CD8-positive, alpha-beta memory T cell (primary cell): ENCODE data around the gene IL6ST. TPM values are rescaled to one million over a fixed set of nuclear protein-coding genes. Genes with fewer than 3 reads are reported as not detected.

ENCODE experiments used
- CTCF ChIA-PET: fragments of 350-600 bp; sonication (Branson Sonifier 250); formaldehyde crosslinking; loops from one replicate; lab custom pipeline; 2021; ENCODE audit warnings: antibody characterized with exemption; lab: Charles Lee
- POLR2A ChIA-PET: fragments of 350-600 bp; sonication (Branson Sonifier 250); formaldehyde crosslinking; loops from one replicate; lab custom pipeline; 2021; ENCODE audit warnings: antibody characterized with exemption; lab: Charles Lee
- DNase-seq, 5 donors: peaks; one replicate each; pipeline versions ENCODE4 v3.0.0 to v3.0.0-alpha.2; 2020 to 2022; ENCODE audit warnings: mixed read lengths in 1 of 5
- H3K27ac ChIP-seq: one replicate; pipeline ENCODE4 v1.7.0; 2013; ENCODE audit warnings: low read depth, mild to moderate bottlenecking, low read length, moderate library complexity
- H3K27me3 ChIP-seq: 2 replicates; pipeline ENCODE4 v1.7.0; 2013; ENCODE audit warnings: low read length, mild to moderate bottlenecking; ENCODE audit not compliant: insufficient read depth, poor library complexity, severe bottlenecking
- H3K36me3 ChIP-seq: 2 replicates; pipeline ENCODE4 v1.7.0; 2013; ENCODE audit warnings: mild to moderate bottlenecking, low read length, moderate library complexity; ENCODE audit not compliant: insufficient read depth
- H3K4me1 ChIP-seq: 2 replicates; pipeline ENCODE4 v1.7.0; 2013; ENCODE audit warnings: mild to moderate bottlenecking, low read length, moderate library complexity; ENCODE audit not compliant: insufficient read depth
- H3K4me3 ChIP-seq: 2 replicates; pipeline ENCODE4 v1.7.0; 2013; ENCODE audit warnings: mild to moderate bottlenecking, low read length
- H3K9me3 ChIP-seq: 2 replicates; pipeline ENCODE4 v1.7.0; 2013; ENCODE audit warnings: mild to moderate bottlenecking, low read length
- H3K27ac Mint-ChIP-seq, 8 donors: one replicate each; pipeline ENCODE4 v1.8.0; 2020 to 2021; ENCODE audit warnings: mixed read lengths in 8 of 8, mild to moderate bottlenecking in 6 of 8, inconsistent platforms in 3 of 8, moderate library complexity in 3 of 8
- H3K27me3 Mint-ChIP-seq, 2 donors: one replicate each; pipeline ENCODE4 v1.8.0; 2020 to 2021; ENCODE audit warnings: mixed read lengths in 2 of 2, mild to moderate bottlenecking in 1 of 2, moderate library complexity in 1 of 2
- H3K36me3 Mint-ChIP-seq, 3 donors: one replicate each; pipeline ENCODE4 v1.8.0; 2020 to 2021; ENCODE audit warnings: mixed read lengths in 3 of 3, inconsistent platforms in 1 of 3, mild to moderate bottlenecking in 1 of 3
- H3K4me1 Mint-ChIP-seq, 3 donors: one replicate each; pipeline ENCODE4 v1.8.0; 2020 to 2021; ENCODE audit warnings: mixed read lengths in 3 of 3, inconsistent platforms in 1 of 3, mild to moderate bottlenecking in 1 of 3
- H3K4me3 Mint-ChIP-seq, 7 donors: one replicate each; pipeline ENCODE4 v1.8.0; 2020 to 2021; ENCODE audit warnings: mixed read lengths in 7 of 7, mild to moderate bottlenecking in 6 of 7, moderate library complexity in 4 of 7, inconsistent platforms in 2 of 7
- H3K9me3 Mint-ChIP-seq, 5 donors: one replicate each; pipeline ENCODE4 v1.8.0; 2020 to 2022; ENCODE audit warnings: mixed read lengths in 5 of 5, mild to moderate bottlenecking in 3 of 5, moderate library complexity in 2 of 5, inconsistent platforms in 1 of 5
- polyA plus RNA-seq: library from polyadenylated mRNA; unstranded; fragments of 300-500 nt; fragmentation: Illumina TruSeq; gene quantifications from one replicate; pipeline ENCODE4 v1.2.3, GENCODE V29; 2021
- total RNA-seq, 2 experiments: library from RNA; stranded (reverse); gene quantifications; one replicate each; pipeline ENCODE4 v1.2.3, GENCODE V29; 2021

IL6ST gene
- total and polyA plus RNA-seq, 3 experiments from 2014 or later = 18.1 to 60.0 (median 52.2) TPM

DNA sequence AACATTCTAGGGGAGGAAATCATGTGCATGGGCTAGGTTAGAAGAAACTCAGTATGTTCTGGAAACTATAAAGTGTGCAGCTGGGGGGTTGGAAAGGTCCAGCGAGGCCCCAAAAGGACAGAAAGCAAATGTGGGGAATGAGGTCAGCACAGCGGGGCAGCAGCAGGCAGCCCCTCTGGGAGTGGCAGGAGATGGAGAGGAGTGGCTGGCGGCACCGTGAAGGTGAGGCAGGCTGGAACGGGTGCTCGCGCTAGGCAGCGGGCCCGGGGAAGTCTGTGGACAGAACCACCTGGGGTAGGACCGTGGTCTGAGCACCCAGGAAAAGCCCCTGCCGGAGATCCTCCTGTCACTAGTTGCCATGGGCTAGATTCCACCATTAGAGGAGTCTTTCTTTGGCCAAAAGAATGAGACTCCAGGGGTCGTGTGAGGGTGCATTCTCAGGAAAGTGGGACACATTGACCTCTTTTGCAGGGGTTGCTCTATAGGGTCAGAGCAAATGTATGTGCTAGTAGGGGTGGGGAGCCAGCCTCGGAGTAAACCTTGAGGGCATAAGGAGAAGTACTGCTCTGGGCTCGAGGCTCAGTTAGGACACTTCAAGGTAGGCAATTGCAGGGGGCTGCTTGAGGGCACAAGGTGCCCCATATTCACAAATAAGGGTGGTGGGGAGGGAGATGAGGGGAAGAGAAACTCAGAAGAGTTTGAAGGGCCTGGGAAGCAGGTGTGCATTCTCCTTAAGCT lies 61.2 kb downstream of the IL6ST start:
- H3K27ac Mint-ChIP-seq = peak overlapping the region in 2 of 8 donors; percentile 12 to 15
- no peaks in the 10 kb centered on the region for H3K4me1 ChIP-seq
- H3K27ac ChIP-seq = no peak overlapping the region
- H3K4me3 Mint-ChIP-seq = no peak overlapping the region
- H3K36me3 Mint-ChIP-seq = peaks cover 0 to 7% (median 0%) of the 10 kb centered on the region in 3 donors
- no peaks in the 10 kb centered on the region for H3K4me1 Mint-ChIP-seq
- no peak overlapping the region for H3K4me3 ChIP-seq
- no peak for DNase-seq
- H3K9me3 Mint-ChIP-seq = no peaks in the 10 kb centered on the region
- no peaks in the 10 kb centered on the region for H3K36me3 ChIP-seq
- no peaks in the 10 kb centered on the region for H3K27me3 ChIP-seq
- peaks cover 0 to 2% of the 10 kb centered on the region in 2 donors for H3K27me3 Mint-ChIP-seq
- POLR2A ChIA-PET = no interaction called here
- CTCF ChIA-PET = interaction anchor here (1.0 kb wide), 1 partner anchor 904 kb away, joined by 3 read pairs; no protein-coding TSS in a partner anchor
- no peaks in the 10 kb centered on the region for H3K9me3 ChIP-seq

DNA sequence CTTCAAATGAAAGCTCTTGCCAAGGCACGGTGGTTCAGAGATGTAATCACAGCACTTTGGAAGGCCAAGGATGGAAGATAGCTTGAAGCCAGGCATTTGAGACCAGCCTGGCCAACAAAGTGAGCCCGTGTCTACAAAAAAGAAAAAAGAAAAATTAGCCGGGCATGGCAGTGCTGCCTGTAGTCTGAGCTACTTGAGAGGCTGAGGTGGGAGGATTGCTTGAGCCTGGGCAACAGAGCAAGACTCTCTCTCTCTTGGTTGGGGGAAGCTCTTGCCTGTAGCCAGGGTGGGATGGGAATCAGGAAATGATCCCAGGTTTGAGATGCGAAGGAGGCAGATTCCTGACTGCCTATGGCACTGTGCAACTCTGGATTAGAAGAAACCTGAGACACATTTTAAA lies 62.1 kb downstream of the IL6ST start:
- Histone ChIP-seq H3K9me3 (no peaks in the 10 kb centered on the region), H3K27ac (no peak overlapping the region), H3K4me1 (no peaks in the 10 kb centered on the region), H3K4me3 (no peak overlapping the region), H3K27me3 (no peaks in the 10 kb centered on the region), H3K36me3 (no peaks in the 10 kb centered on the region)
- ChIA-PET POLR2A (interaction anchor here (1.0 kb wide), 1 partner anchor 9 kb away, joined by 3 read pairs; no protein-coding TSS in a partner anchor), CTCF (interaction anchor here (1.0 kb wide), 1 partner anchor 905 kb away, joined by 3 read pairs; no protein-coding TSS in a partner anchor)
- H3K4me3 Mint-ChIP-seq = no peak overlapping the region
- H3K36me3 Mint-ChIP-seq = peaks cover 0 to 4% (median 0%) of the 10 kb centered on the region in 3 donors
- H3K4me1 Mint-ChIP-seq = no peaks in the 10 kb centered on the region
- peaks cover 0 to 2% of the 10 kb centered on the region in 2 donors for H3K27me3 Mint-ChIP-seq
- no peak overlapping the region for H3K27ac Mint-ChIP-seq
- no peaks in the 10 kb centered on the region for H3K9me3 Mint-ChIP-seq
- DNase-seq = no peak

DNA sequence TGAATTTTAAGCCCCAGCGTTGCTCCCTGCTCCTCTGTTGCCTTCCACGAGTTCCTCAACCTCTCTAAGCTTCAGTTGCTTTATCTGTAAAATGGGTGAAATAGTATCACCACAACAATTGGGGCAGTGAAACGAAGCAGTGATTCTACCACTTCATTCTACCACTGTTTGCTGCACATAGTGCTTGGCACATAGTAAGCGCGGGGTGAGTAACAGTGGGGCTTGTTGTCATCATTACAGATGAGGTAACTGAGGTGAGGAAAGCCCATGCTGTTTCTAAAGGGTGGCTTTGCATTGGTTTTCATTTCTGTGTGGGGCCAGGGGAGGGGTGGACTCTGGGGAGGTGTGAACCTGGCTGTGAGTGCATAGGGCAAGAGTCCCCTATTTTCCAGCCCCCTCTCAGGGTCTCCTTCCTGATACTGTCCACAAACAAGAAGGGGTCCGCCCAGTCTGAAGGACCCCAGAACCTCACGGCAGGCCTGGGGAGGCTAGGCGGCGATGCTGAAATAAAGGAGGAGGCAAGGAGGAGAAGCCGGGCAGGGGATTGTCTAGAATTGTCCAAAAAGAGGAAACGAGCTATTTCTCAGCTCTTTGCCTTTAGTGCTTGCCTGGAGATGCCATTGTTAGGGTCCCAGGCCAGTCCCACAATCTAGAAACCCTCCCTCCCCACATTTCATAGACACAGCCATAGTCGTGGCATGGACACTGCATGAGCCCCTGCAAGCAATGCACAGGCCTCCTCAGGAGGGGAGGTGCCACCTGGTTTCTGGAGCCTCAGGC lies 65.6 kb downstream of the IL6ST start:
- peaks cover 0 to 2% of the 10 kb centered on the region in 2 donors for H3K27me3 Mint-ChIP-seq
- no peaks in the 10 kb centered on the region for H3K4me1 ChIP-seq
- ChIA-PET CTCF (interaction anchor here (0.6 to 1.4 kb wide), 2 partner anchors 548 to 909 kb away, joined by 3 read pairs; no protein-coding TSS in a partner anchor), POLR2A (no interaction called here)
- H3K9me3 ChIP-seq = no peaks in the 10 kb centered on the region
- no peaks in the 10 kb centered on the region for H3K36me3 ChIP-seq
- H3K27me3 ChIP-seq = no peaks in the 10 kb centered on the region
- H3K27ac ChIP-seq = no peak overlapping the region
- no peaks in the 10 kb centered on the region for H3K4me1 Mint-ChIP-seq
- H3K4me3 Mint-ChIP-seq = no peak overlapping the region
- H3K36me3 Mint-ChIP-seq = no peaks in the 10 kb centered on the region
- DNase-seq = no peak
- no peak overlapping the region for H3K4me3 ChIP-seq
- no peaks in the 10 kb centered on the region for H3K9me3 Mint-ChIP-seq
- H3K27ac Mint-ChIP-seq = no peak overlapping the region

DNA sequence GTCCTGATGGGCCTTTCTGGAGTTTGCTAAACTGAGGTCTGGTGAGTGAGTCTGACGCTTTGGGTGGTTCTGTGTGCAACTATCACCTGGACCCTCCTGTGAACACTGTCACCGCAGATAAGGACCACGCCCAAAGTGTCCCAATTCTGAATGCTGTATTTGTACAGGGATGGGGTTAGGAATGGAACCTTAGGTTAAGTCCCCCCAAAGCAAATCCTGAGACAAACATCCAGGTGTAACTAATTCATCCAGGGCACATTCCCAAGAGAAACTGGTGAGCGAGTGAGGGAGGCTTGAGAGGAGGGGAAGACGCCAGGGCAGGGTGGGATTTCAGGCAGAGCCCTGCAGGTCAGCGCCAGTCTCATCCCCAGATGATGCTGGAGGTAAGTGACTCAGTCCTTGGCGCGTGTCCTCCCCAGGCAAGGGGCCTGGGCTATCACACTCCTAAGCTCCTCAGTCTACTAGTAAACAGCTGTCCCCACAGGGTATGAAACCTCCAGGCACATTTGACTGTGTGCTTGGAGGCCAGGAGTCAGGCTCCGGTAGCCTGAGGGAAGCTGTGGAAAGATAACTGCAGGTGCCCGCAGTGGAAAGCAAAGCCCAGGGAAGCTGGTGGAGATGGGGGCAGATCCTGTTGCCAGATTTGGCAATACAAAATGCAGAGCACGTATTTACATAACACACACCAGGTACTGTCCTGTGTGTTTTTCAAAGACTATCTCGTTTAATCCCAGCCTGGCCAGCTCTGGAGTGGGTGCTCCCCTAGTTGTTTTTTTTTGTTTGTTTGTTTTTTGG lies 66.7 kb downstream of the IL6ST start:
- no peaks in the 10 kb centered on the region for H3K9me3 Mint-ChIP-seq
- H3K27ac ChIP-seq = no peak overlapping the region
- H3K4me1 ChIP-seq = peaks cover 6% of the 10 kb centered on the region
- H3K36me3 ChIP-seq = no peaks in the 10 kb centered on the region
- H3K4me1 Mint-ChIP-seq = peaks cover 9 to 10% (median 10%) of the 10 kb centered on the region in 3 donors
- H3K27ac Mint-ChIP-seq = no peak overlapping the region
- no peak for DNase-seq
- no peak overlapping the region for H3K4me3 ChIP-seq
- H3K4me3 Mint-ChIP-seq = no peak overlapping the region
- H3K27me3 ChIP-seq = no peaks in the 10 kb centered on the region
- H3K9me3 ChIP-seq = no peaks in the 10 kb centered on the region
- POLR2A ChIA-PET = no interaction called here
- H3K36me3 Mint-ChIP-seq = no peaks in the 10 kb centered on the region
- CTCF ChIA-PET = interaction anchor here (1.4 kb wide), 1 partner anchor 910 kb away, joined by 3 read pairs; no protein-coding TSS in a partner anchor
- H3K27me3 Mint-ChIP-seq = peaks cover 0 to 3% of the 10 kb centered on the region in 2 donors

DNA sequence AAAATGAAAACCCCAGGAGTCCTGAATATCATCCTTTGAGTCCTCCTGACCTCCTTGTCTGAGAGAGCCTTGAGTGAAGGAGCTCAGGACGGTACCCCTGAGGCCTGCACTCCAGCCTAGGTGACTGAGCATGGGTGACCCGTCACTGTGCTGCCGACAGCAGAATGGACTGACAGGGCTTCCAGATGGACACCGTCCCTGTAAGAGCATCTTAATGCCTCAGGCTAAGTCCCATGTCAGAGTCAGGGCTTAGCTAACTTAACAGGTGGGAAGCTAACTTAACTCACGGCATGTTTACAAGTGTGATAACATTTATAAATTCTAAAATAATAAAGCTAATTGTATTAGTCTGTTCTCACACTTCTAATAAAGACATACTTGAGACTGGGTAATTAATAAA lies 68.3 kb downstream of the IL6ST start:
- CTCF ChIA-PET = no interaction called here
- POLR2A ChIA-PET = no interaction called here
- Mint-ChIP-seq H3K9me3 (no peaks in the 10 kb centered on the region), H3K27me3 (peaks cover 0 to 3% of the 10 kb centered on the region in 2 donors), H3K4me3 (no peak overlapping the region), H3K4me1 (peaks cover 9 to 14% (median 13%) of the 10 kb centered on the region in 3 donors), H3K36me3 (no peaks in the 10 kb centered on the region), H3K27ac (no peak overlapping the region)
- Histone ChIP-seq H3K4me1 (peaks cover 6% of the 10 kb centered on the region), H3K9me3 (no peaks in the 10 kb centered on the region), H3K27ac (no peak overlapping the region), H3K4me3 (no peak overlapping the region), H3K27me3 (no peaks in the 10 kb centered on the region), H3K36me3 (no peaks in the 10 kb centered on the region)
- DNase-seq = no peak

DNA sequence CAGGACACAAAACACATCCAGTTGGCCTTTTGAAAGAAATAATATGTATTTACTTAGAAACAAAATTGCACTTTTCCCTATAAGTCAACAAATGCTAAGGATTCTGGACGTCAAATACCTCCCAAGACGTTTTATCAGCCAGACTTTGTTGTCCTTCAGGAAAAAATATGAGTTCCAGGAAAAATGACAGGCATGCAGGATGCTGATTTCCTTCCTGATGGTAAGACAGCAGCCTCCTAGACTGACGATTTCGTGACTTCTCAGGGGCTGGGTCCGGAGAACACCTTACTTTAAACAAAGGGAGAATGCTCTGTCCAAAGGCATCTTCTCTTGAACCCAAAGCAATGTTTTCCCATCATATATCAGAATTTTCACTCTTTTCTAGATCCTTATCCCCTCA lies 69.1 kb downstream of the IL6ST start:
- no peaks in the 10 kb centered on the region for H3K27me3 ChIP-seq
- H3K4me1 ChIP-seq = peaks cover 6% of the 10 kb centered on the region
- Mint-ChIP-seq H3K27ac (no peak overlapping the region), H3K36me3 (no peaks in the 10 kb centered on the region), H3K4me3 (no peak overlapping the region), H3K27me3 (peaks cover 0 to 3% of the 10 kb centered on the region in 2 donors), H3K4me1 (peaks cover 9 to 14% (median 13%) of the 10 kb centered on the region in 3 donors), H3K9me3 (no peaks in the 10 kb centered on the region)
- H3K4me3 ChIP-seq = no peak overlapping the region
- ChIA-PET CTCF (no interaction called here), POLR2A (no interaction called here)
- no peaks in the 10 kb centered on the region for H3K36me3 ChIP-seq
- no peak overlapping the region for H3K27ac ChIP-seq
- no peaks in the 10 kb centered on the region for H3K9me3 ChIP-seq
- no peak for DNase-seq

DNA sequence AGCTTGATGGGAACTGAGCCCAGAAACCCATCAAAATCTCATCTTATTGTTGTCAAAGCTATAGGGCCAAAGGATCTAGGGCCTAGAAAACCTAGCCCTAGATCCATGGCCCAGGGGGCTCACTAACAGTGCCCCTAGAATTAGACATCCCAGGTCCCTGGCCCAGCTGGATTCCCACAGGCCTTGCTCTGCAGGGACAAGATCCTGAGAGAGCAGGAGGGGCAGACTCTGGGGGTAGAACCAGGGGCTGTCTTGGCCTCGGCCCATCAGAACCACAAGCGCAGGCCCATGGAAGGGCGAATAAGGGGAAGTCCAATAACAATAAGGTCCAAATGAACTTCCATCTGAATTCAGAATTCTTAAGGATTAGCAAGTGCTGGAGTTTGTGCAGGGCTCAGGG lies 69.6 kb downstream of the IL6ST start:
- ChIA-PET CTCF (interaction anchor here (1.1 kb wide), 1 partner anchor 17 kb away, joined by 3 read pairs; no protein-coding TSS in a partner anchor), POLR2A (no interaction called here)
- H3K27me3 Mint-ChIP-seq = peaks cover 0 to 3% of the 10 kb centered on the region in 2 donors

More for the DNA sequence above, 69.6 kb downstream of the IL6ST start:
- H3K9me3 ChIP-seq = no peaks in the 10 kb centered on the region
- no peak overlapping the region for H3K4me3 ChIP-seq
- no peak for DNase-seq
- peaks cover 6% of the 10 kb centered on the region for H3K4me1 ChIP-seq
- H3K36me3 Mint-ChIP-seq = no peaks in the 10 kb centered on the region
- H3K9me3 Mint-ChIP-seq = no peaks in the 10 kb centered on the region
- H3K27ac ChIP-seq = no peak overlapping the region
- no peaks in the 10 kb centered on the region for H3K27me3 ChIP-seq
- H3K4me1 Mint-ChIP-seq = peaks cover 9 to 14% (median 13%) of the 10 kb centered on the region in 3 donors
- no peaks in the 10 kb centered on the region for H3K36me3 ChIP-seq
- no peak overlapping the region for H3K4me3 Mint-ChIP-seq
- H3K27ac Mint-ChIP-seq = no peak overlapping the region
